ENCODE data around the gene RLN3.
A peak's percentile ranks its signal among the peaks of the same experiment; 100 is the strongest.
"Not testable (repeated sequence)": the region's sequence is repeated elsewhere in the genome, so short reads cannot be mapped to it uniquely, and the experiment has no call there.

Gene RLN3

GRCh38 chr19:14022469-14022868, 5.5 kb upstream of the RLN3 start:
- DNase-seq, result no peak

GRCh38 chr19:14023404-14024235, 4.3 kb upstream of the RLN3 start:
- DNase-seq, result no peak

- DNase-seq, result not testable (repeated sequence)
Observed at GRCh38 chr19:14026652-14027192, 1.2 kb upstream of the RLN3 start.

GRCh38 chr19:14028901-14029300, 953 bp downstream of the RLN3 start:
- DNase-seq, result no peak

GRCh38 chr19:14030997-14031718, 3.2 kb downstream of the RLN3 start:
- DNase-seq, result peak; percentile 73

- peak; percentile 74 for DNase-seq
Observed at GRCh38 chr19:14031719-14032480, 4.0 kb downstream of the RLN3 start, which contains the start of gene IL27RA. TSS of gene IL27RA (plus strand) at chr19:14031762. CDS start at chr19:14031873, 111 bp downstream.

GRCh38 chr19:14033946-14034345, 6.0 kb downstream of the RLN3 start:
- DNase-seq, result no peak

- not testable (repeated sequence) for DNase-seq
Observed at GRCh38 chr19:14035159-14035558, 7.2 kb downstream of the RLN3 start.

GRCh38 chr19:14035706-14036105, 7.8 kb downstream of the RLN3 start:
- no peak for DNase-seq

GRCh38 chr19:14039181-14039580, 11.2 kb downstream of the RLN3 start:
- no peak for DNase-seq

- not testable (repeated sequence) for DNase-seq
Observed at GRCh38 chr19:14042659-14043608, 15.0 kb downstream of the RLN3 start.

- not testable (repeated sequence) for DNase-seq
Observed at GRCh38 chr19:14047866-14048265, 19.9 kb downstream of the RLN3 start.

GRCh38 chr19:14048443-14049153, 20.6 kb downstream of the RLN3 start:
- DNase-seq, result peak; percentile 76

GRCh38 chr19:14050512-14050911, 22.6 kb downstream of the RLN3 start:
- DNase-seq, result no peak

- DNase-seq, result not testable (repeated sequence)
Observed at GRCh38 chr19:14050961-14051360, 23.0 kb downstream of the RLN3 start.

- no peak for DNase-seq
Observed at GRCh38 chr19:14051980-14052379, 24.0 kb downstream of the RLN3 start.

GRCh38 chr19:14052470-14052869, 24.5 kb downstream of the RLN3 start:
- no peak for DNase-seq

- no peak for DNase-seq
Observed at GRCh38 chr19:14053032-14053431, 25.1 kb downstream of the RLN3 start.

GRCh38 chr19:14053500-14053899, 25.6 kb downstream of the RLN3 start:
- DNase-seq, result no peak

GRCh38 chr19:14054099-14054498, 26.2 kb downstream of the RLN3 start:
- no peak for DNase-seq

- no peak for DNase-seq
Observed at GRCh38 chr19:14054721-14055120, 26.8 kb downstream of the RLN3 start.

Measured in T-helper 9 cell (primary cell).